ENCODE measurements around the gene NFIB. TPM values are rescaled to one million over a fixed set of nuclear protein-coding genes. Genes with fewer than 3 reads are reported as not detected.

Gene NFIB
- total RNA-seq, 1 experiment from 2014 or later: 14.3 TPM

DNA sequence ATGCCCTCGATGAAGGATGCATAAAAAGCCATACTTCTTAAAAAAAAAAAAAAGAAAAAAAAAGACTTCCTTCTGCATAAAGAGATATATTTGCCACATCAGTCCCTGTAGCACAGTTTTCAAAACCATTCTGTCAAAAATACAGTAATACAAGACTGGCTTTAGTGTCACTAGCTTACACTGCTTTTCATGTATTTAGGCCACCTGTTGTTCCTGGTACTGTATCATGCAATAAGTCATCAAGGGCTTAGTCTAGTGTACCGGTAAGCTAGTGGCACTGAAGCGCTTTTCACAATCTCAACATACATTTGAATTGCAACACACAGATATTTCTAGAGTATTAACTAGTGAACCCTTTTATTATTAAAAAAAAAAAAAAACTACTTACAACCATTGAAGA lies 231.2 kb downstream of the NFIB start:
- H3K4me1 Mint-ChIP-seq: peaks cover 24 to 36% of the 10 kb centered on the region in 2 experiments
- H3K9me3 Mint-ChIP-seq: no peaks in the 10 kb centered on the region
- Histone ChIP-seq H3K4ac (ENCODE audit: low read depth, low read length) (no peak overlapping the region), H4K91ac (ENCODE audit: insufficient read length, low read depth, low read length) (no peak overlapping the region), H3K56ac (ENCODE audit: insufficient read length, low read depth, low read length) (no peak overlapping the region), H3K4me2 (ENCODE audit: insufficient read depth, insufficient read length, low read length) (no peak overlapping the region), H3K4me1 (ENCODE audit: insufficient read depth, low read length) (no peaks in the 10 kb centered on the region; the same call in 1 of the 2 replicates), H2AK5ac (ENCODE audit: insufficient read length, low read length) (no peak overlapping the region), H3K79me1 (ENCODE audit: insufficient read depth, low read depth, low read length, poor library complexity, severe bottlenecking) (no peaks in the 10 kb centered on the region), H4K8ac (replicated peaks; ENCODE audit: insufficient read length, low read depth, low read length) (no peak overlapping the region), H3K27ac (ENCODE audit: insufficient read length, low read depth, low read length) (no peak overlapping the region), H2BK12ac (ENCODE audit: insufficient read length, low read depth, low read length) (no peak overlapping the region), H3K9me3 (ENCODE audit: control insufficient read depth, low read depth, low read length) (no peaks in the 10 kb centered on the region), H4K20me1 (ENCODE audit: control insufficient read depth, insufficient read depth, insufficient read length) (no peaks in the 10 kb centered on the region), H2AFZ (ENCODE audit: low read length) (no peak overlapping the region), H3K23me2 (ENCODE audit: insufficient read length, low read depth, low read length, poor library complexity, severe bottlenecking) (no peaks in the 10 kb centered on the region), H3K9ac (ENCODE audit: extremely low read depth, insufficient read length, low read length) (no peak overlapping the region), H4K5ac (ENCODE audit: insufficient read length, low read depth, low read length) (no peak overlapping the region), H3K27me3 (ENCODE audit: insufficient read depth, low read length) (no peaks in the 10 kb centered on the region), H2BK5ac (ENCODE audit: insufficient read length, low read length) (no peak overlapping the region), H2BK120ac (ENCODE audit: low read depth, low read length, poor library complexity, severe bottlenecking) (no peak overlapping the region), H3T11ph (ENCODE audit: low read length) (no peak overlapping the region), H3K23ac (ENCODE audit: insufficient read length, low read depth, low read length) (no peak overlapping the region), H2BK15ac (ENCODE audit: low read depth, low read length) (no peak overlapping the region), H3K14ac (ENCODE audit: insufficient read depth, low read length) (no peak overlapping the region), H3K79me2 (ENCODE audit: insufficient read depth, low read length) (no peaks in the 10 kb centered on the region), H2BK20ac (ENCODE audit: low read depth, low read length, poor library complexity, severe bottlenecking) (no peak overlapping the region), H3K18ac (ENCODE audit: insufficient read length, low read depth, low read length) (no peak overlapping the region)
- H3K36me3 Mint-ChIP-seq (ENCODE audit: insufficient read depth in 1 of 3, low read depth in 3 of 3): no peaks in the 10 kb centered on the region
- DNase-seq: no peak
- no CpG with 5 or more reads among the region's 3 CpGs for WGBS (ENCODE audit: extremely low coverage, insufficient read length, low lambda C conversion rate)
- no peak overlapping the region for H3K4me3 Mint-ChIP-seq
- TF ChIP-seq, protein P1, sequence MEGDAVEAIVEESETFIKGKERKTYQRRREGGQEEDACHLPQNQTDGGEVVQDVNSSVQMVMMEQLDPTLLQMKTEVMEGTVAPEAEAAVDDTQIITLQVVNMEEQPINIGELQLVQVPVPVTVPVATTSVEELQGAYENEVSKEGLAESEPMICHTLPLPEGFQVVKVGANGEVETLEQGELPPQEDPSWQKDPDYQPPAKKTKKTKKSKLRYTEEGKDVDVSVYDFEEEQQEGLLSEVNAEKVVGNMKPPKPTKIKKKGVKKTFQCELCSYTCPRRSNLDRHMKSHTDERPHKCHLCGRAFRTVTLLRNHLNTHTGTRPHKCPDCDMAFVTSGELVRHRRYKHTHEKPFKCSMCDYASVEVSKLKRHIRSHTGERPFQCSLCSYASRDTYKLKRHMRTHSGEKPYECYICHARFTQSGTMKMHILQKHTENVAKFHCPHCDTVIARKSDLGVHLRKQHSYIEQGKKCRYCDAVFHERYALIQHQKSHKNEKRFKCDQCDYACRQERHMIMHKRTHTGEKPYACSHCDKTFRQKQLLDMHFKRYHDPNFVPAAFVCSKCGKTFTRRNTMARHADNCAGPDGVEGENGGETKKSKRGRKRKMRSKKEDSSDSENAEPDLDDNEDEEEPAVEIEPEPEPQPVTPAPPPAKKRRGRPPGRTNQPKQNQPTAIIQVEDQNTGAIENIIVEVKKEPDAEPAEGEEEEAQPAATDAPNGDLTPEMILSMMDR (conservative IDR thresholded peaks at IDR 0.05): no peak
- no peak overlapping the region for H3K27ac Mint-ChIP-seq
- H3K27me3 Mint-ChIP-seq (ENCODE audit: low read depth): no peaks in the 10 kb centered on the region

All from H9 (cell line).